Panc1 (cell line): ENCODE results near the gene FGGY.

Experiments used
- POLR2AphosphoS5 ChIP-seq: IDR thresholded peaks from 2 replicates; pipeline ENCODE4 v1.6.1; 2012; ENCODE audit warnings: mild to moderate bottlenecking, low read depth, low read length, moderate library complexity
- TCF7L2 ChIP-seq: IDR thresholded peaks from 2 replicates; pipeline ENCODE4 v1.6.1; 2011; ENCODE audit warnings: mild to moderate bottlenecking, low read depth, low read length, inconsistent platforms
- TF ChIP-seq, protein P1 (sequence below): fragments of 450-650 bp; IDR thresholded peaks from 2 replicates; pipeline ENCODE4 v1.5.1; 2017; ENCODE audit warnings: mild to moderate bottlenecking

DNA sequence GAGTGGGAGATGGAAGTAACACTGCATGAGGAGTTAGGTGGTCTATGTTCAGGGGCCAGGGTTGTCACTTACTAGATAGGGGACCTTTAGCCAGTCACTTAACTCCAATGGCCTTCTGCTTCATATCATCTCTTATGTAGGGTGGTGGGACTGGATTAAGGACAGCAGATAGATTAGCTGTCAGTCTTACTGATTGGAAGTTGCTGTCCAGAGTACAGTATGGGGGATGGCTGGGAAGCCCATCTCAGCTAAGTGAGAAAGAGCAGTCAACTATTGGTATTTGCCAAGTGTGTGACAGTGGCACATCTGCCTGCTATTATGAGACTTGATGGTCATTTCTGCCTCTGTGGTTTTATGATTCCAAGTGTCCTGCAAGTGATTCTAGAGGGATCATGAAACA, 130.9 kb downstream of the FGGY start:
- TF ChIP-seq POLR2AphosphoS5 (no peak), TCF7L2 (no peak)
- TF ChIP-seq, protein P1, sequence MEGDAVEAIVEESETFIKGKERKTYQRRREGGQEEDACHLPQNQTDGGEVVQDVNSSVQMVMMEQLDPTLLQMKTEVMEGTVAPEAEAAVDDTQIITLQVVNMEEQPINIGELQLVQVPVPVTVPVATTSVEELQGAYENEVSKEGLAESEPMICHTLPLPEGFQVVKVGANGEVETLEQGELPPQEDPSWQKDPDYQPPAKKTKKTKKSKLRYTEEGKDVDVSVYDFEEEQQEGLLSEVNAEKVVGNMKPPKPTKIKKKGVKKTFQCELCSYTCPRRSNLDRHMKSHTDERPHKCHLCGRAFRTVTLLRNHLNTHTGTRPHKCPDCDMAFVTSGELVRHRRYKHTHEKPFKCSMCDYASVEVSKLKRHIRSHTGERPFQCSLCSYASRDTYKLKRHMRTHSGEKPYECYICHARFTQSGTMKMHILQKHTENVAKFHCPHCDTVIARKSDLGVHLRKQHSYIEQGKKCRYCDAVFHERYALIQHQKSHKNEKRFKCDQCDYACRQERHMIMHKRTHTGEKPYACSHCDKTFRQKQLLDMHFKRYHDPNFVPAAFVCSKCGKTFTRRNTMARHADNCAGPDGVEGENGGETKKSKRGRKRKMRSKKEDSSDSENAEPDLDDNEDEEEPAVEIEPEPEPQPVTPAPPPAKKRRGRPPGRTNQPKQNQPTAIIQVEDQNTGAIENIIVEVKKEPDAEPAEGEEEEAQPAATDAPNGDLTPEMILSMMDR: no peak
